NCI-H128 (cell line): ENCODE results near the gene ELANE.
"Not testable (repeated sequence)": the region's sequence is repeated elsewhere in the genome, so short reads cannot be mapped to it uniquely, and the experiment has no call there.

ENCODE experiments used
- DNase-seq: peaks from one replicate; lab custom pipeline; 2025; ENCODE audit not compliant: unreplicated experiment; lab: John Stamatoyannopoulos, UW

The ELANE gene

DNA sequence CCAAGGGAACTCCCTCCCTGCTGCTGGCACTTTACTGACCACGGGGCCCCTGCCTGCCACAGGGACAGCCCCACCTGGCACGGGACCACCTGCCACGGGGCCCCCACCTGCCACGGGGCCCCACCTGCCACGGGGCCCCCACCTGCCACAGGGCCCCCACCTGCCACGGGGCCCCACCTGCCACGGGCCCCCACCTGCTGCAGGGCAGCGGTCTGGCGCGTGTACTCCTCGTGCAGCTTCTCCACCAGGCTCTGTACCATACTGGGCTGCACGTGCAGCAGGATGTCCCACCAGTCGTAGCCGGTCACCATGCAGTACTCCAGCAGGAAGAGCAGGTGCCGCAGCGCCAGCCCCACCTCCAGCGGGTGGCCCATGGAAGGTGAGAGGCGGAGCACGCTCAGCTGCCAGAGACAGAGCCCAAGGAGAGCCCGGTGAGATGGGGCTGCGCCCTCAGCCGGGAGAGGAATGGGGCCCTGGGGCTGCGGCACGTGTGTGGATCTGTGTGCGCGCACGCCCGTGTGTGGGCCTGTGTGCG, 24.7 kb downstream of the ELANE start:
- no peak for DNase-seq

- not testable (repeated sequence) for DNase-seq
Measured at GRCh38 chr19:877992-878660, 26.0 kb downstream of the ELANE start.

GRCh38 chr19:878751-879561, 26.9 kb downstream of the ELANE start:
- DNase-seq, result not testable (repeated sequence)

DNA sequence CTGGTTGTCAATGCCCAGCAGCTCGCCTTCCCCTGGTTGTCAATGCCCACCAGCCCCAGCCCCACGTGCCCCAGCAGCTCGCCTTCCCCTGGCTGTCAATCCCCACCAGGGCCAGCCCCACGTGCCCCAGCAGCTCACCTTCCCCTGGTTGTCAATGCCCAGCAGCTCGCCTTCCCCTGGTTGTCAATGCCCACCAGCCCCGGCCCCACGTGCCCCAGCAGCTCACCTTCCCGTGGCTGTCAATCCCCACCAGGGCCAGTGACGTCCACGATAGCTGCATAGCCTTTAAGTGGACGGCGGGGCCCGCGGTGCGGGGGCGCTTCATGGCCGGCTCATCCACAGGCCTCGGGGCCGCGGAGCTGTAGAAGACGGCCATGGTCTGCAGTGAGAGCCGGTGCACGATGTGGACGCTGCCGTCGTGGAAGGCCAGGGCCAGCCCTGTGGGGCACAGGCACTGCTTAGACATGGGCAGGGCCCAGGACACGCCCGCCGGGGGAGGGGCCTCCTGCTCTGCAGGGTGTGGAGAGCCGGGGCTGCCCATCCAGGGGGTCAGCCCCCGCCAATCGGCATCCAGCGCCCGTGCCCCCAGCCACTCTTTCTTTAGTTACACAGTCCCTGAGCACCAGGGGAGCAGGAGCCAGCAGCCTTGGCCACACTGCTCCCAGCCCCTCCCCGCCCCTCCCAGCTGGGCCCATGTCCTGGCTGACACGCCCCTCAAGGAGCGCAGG, 27.8 kb downstream of the ELANE start:
- DNase-seq, result no peak

DNA sequence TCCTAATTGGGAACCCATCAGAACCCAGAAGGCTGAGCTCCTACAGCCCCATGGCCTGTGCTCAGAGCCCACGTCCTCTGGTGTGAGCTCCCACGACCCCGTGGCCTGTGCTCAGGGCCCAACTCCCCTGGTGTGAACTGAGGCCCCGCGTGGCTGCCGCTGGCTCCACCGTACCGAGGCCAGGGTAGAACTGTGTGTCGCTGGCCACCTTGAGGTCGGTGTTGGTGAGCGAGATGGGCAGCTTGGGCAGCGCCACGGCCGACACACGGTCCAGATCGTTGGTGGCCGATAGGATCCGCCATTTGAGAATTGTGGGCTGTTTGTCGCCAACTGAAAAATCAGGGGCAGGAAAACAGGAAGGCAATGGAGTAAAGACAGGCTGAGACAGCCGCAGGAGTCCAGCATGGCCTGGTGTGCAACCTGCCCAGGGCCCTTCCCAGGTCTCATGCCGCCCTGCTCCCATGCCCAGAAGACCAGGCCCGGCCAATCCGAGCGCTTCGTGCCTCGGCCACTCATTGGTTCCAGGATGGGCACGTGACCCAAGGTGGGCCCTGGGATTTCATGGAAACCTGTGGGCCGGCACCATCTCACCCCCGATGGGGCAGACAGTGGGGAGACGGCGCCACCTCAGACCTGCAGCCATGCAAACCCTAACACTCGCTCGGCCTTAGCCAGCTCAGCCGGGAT, 29.4 kb downstream of the ELANE start:
- DNase-seq, result no peak

- DNase-seq, result no peak
Measured at GRCh38 chr19:882871-883497, 30.9 kb downstream of the ELANE start.

GRCh38 chr19:883661-884211, 31.6 kb downstream of the ELANE start:
- DNase-seq, result no peak

GRCh38 chr19:884420-885211, 32.5 kb downstream of the ELANE start:
- no peak for DNase-seq

- no peak for DNase-seq
Measured at GRCh38 chr19:885536-886224, 33.6 kb downstream of the ELANE start.

DNA sequence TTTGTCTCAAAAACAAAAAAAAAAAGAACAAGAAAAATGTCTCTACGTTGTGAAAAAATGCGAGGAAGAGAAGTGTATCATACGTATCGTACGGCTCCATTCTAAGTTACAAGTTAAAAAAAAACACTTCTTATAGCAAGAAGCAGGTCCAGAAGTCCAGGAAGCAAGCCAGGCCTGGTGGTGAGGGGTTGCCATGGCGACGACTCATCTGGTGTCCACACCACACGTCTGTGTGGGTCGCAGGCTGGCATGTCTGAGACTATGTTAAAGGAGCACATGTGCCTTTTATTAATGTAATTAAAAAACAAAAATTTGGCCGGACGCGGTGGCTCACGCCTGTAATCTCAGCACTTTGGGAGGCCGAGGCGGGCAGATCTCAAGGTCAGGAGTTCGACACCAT, 35.0 kb downstream of the ELANE start:
- no peak for DNase-seq

- DNase-seq, result no peak
Measured at GRCh38 chr19:887599-887998, 35.5 kb downstream of the ELANE start.

- no peak for DNase-seq
Measured at GRCh38 chr19:888581-889385, 36.7 kb downstream of the ELANE start.

DNA sequence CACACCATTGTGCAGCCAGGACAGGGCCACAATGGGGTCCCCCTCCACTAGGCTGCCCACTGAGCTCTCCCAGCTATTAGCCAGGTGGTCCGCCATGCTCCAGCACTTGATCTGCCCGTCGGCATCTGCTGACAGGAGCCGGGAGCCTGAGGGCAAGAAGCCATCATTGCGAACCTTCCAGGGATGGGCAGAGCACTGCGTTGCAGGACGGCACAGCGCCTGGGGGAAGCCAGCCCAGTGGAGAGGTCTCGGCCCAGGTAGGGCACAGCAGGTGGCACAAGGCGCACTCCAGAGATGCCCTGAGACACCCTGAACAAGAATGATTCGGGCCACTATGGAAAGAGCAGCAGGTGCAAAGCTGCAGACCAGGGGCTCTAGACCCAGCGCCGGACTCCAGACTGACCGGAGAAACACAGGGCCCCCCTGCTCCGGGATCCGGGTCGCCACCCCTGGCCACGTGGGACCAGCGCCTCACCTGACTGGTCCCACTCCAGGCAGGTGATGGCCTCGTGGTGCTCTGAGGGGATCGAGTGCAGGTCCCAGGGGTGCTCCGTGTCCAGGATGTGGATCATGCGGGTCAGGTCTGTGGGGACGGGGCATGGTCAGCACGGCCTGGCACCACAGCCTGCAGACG, 37.7 kb downstream of the ELANE start:
- DNase-seq, result no peak

DNA sequence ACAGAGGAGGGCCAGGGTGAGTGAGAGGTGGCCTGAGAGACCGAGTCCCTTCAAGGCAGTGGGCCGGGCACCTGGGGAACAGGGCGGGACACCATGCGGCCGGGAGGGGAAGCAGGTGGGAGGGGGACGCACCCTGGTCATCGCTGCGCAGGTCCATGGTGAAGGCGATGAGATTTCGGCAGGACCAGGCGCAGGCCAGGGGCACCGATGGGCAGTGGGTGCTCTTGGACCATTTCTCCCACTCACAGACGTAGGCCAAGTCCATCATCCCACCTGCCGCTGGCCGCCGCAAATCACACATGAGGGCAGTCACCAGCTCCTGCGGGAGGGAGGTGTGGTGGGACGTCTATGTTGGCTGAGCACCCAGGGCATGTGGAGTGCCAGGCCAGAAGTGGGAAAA, 38.7 kb downstream of the ELANE start:
- no peak for DNase-seq

DNA sequence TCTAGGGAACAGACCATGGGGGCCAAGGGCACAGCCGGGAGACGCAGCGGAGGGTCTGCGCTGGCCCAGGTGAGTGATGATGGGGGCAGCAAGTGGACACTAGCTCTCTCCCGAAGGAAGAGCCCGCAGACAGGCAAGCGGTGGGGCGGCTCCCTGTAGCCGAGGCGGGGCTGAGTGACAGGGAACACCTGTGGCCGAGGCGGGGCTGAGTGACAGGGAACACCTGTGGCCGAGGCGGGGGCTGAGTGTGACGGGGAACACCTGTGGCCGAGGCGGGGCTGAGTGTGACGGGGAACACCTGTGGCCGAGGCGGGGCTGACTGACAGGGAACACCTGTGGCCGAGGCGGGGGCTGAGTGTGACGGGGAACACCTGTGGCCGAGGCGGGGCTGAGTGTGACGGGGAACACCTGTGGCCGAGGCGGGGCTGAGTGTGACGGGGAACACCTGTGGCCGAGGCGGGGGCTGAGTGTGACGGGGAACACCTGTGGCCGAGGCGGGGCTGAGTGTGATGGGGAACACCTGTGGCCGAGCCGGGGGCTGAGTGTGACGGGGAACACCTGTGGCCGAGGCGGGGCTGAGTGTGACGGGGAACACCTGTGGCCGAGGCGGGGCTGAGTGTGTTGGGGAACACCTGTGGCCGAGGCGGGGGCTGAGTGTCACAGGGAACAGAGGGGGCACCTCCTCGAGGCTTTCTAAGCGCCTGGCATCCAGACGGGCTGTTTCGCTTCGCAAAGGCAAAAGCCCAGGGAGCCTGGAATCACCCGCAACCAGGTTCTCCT, 39.5 kb downstream of the ELANE start:
- DNase-seq, result not testable (repeated sequence)

GRCh38 chr19:892243-892893, 40.3 kb downstream of the ELANE start:
- no peak for DNase-seq
